GM18868 (cell line): ENCODE results near the gene HOXB5.

Source experiments
- ATAC-seq: cut with Tn5 transposase; IDR thresholded peaks from one replicate; pipeline ENCODE4 v1.9.1; 2021; ENCODE audit warnings: mild to moderate bottlenecking, moderate library complexity; ENCODE audit not compliant: unreplicated experiment

Gene HOXB5

DNA sequence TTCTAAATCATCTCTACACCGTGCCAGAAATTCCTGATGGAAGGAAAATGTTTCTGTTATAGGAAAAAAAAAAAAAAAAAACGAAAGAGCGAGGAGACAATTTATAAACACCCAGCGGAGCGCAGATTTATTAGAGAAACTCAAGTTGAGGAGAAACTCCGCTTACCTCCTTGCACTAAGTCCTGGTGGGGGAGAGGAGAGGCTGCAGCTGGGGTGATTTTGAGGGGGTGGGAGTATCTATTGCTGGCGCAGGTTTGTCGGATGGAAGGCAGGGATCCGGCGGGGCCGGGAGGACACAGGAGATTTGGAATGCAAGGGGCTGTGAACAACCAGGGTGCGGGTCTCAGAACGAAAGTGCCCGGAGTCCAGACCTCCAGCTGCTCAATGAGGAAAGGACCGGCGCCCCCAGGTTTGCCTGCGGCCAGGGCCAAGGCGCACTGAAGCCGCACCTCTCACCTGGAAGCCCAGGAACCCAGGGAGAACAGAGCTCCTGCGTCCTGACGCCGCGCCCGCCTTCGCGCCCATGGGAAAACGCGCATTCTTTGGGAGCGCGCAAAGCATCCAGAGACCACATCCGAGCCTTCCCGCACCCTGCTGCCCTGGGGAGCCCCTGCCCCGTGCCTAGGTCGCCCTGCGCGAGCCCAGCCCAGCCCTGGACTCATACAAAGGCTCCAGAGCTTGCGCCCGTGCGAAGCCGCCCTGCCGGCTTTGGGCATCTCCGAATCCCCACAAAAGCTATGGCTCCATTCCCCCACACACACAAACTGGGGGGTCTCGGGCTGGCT is 24.1 kb upstream of the HOXB5 start:
- ATAC-seq: no peak

DNA sequence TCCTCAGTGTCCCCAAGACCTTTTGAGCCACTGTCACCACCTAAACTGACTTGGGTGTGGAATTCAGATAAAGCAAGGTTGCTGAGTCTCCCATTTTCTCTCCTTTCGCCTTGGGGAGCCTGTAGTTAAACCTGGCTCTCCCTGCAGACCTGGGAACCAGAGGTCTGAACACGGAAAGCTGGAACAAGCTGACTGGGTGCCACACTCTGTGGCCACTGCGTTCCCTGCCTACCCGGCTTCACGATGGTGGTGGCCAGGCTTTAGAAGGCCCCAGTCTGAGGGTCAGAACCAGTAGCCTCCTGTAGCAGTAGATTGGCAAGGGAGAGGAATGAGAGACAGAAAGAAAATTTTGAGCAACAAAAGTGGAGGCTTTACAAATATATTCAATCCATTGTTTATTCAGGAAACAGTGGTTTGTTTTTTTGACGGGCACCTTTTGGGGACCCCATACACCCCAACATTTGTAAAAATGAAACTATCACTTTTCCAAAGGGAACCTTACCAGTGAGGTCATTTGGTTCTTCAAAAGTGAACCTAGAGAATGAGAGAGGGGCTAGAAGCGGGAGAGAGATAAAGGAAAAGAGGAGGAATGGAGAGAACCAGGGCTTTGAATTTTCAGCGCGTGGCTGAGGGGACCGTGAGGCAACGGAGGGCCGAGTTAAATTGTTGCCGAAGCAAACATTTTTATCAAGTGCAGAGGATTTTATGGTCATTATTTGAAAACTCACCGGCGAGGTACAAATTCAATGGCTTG is 23.3 kb upstream of the HOXB5 start:
- no peak for ATAC-seq

DNA sequence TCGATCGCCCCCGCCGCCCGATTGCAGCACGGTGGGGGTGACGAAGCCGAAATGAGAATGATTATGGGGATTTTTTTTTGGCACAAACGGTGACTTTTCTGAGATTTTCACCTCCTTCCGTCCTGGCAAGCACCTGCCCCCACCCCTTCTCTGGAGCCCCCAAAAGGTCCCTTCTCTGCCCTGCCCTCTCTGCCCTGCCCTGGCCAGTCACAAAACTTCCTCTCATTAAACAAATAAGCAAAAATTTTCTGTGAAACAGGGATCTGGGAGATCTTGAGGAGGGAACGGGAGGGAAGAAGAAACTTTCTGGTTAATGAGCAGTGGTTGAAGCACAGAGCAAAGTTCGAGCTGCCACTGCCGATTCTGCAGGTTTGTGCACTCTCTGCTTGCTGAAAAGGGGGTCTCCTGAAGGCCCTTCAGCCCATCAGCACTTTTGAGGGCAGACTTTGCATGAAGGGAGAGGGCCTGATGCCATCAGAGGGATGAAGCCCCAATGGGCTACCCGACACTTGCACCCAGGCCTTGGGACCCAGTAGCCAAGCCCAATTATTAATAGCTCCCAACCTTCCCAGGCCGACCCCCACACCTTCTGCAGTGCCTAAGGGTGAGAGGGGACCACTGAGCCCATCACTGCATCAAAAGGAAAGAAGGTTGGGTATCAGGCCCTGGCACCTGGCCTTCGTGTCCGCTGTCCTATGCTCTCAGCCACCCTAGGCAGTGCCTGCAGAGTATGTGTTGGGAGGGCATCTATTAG is 22.6 kb upstream of the HOXB5 start:
- ATAC-seq: no peak

DNA sequence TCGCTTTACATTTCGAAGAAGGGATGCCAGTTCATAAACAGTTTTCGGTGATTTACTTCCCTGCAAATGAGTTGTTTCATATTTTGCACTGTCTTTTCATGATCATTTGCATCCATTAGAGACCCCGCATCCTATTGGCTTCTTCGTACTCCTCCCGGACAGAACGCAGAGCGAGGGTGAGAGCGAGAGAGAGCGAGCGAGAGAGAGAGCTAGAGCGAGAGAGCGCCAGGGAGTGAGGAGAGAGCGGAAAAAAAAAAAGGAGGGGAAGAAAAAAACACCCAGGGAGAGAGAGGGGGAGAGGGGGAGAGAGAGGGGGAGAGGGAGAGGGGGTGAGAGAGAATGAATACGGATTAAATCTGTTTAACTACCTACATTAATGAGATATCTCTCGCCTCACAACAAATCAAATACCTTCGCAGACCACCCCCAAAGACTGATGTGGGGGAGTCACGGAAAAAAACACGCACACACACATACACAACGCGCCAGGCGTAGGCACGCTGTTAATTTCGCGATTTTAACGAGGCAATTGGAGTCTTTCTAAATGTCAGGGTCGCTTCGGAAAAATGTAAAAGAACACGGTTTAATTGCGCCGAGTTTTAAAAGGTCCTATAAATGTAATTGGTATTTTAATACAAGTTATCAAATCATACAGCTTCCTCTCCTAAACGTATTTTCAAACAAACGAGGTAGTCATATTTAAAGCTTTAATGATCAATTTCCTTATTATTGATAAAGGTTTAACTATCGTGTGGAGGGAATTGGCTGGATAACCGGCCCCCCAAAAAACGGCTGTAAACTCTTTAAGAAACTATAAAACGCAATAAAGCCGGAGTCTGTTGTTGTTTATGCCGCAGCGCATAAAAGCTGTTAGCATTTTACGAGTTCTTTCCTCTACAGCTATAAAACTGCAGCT is 21.7 kb upstream of the HOXB5 start, which contains the start of gene HOXB8:
Gene HOXB8, minus strand, starts transcription at position 246 of the 916 bp plus-strand sequence. CDS start 588 bp downstream, outside the sequence.
- no peak for ATAC-seq

DNA sequence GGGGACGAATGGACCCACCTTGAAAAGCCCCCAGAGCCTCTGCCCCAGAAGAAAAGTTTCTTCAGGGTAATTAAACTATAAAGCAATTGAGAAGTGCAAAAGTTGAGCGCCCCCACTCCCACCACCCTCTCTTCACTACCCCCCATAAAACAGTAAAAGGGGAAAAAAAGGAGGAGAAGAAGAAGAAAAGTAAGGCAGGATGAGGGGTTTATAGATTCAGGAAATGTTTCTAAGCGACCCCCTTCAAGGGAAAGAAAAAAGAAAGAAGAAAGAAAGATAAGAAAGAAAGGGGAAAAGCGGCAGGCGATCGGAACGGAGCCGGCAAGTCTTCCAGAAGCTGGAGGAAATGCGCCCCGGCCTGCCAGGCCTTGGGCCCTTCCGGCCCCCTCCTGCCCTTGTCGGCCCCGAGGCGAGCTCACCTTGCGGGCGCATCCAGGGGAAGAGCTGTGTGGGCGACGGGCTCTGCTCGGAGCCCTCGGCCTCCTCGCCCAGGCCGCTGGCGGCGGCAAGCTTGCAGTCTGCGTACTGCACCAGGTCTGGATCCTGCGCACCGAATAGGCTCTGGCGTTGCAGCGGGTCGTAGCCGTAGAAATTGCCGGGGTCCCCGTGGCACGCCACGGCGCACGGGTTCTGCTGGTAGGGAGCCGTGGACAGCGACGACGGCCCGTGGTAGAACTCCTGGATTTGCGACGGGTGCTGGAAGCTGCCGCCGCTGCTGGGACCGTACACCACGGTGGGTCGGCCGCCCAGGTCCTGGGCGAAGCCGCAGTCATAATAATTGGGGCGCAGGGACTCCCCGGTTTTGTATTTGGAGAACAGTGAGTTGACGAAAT is 20.5 kb upstream of the HOXB5 start:
- no peak for ATAC-seq

DNA sequence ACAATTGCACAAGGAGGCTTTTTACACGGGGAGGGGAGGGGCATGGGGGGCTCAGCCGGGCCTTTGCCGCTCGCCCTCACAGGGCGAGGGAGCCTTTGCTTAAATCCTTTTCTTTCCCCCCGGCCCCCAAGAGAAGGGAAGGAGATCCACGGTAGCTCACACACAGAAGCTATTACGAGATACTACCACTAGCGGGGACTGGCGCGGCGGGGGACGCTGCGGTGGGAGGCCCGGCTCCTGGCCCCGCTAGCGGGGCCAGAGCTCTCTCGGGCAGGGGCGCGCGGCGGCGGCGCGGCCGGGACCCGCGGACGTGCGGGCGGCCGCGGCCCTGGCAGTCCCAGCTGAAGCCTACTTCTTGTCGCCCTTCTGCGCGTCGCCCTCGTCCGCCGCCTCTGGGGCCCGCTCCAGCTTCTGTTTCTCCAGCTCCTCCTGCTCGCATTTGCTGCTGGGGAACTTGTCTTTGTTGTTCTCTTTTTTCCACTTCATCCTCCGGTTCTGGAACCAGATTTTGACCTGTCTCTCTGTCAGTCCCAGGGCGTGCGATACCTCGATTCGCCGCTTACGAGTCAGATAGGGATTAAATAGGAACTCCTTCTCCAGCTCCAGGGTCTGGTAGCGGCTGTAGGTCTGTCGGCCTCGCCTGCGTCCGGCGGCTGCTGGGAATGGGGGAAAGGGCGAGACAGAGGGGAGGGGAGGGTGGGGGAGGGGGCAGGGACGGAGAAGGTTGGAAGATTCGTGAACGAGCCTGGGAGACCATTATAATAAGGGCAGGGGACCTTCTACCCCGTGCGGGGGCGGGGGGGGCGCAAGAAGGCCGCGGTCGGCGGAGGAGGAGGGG is 19.5 kb upstream of the HOXB5 start:
- ATAC-seq: no peak

DNA sequence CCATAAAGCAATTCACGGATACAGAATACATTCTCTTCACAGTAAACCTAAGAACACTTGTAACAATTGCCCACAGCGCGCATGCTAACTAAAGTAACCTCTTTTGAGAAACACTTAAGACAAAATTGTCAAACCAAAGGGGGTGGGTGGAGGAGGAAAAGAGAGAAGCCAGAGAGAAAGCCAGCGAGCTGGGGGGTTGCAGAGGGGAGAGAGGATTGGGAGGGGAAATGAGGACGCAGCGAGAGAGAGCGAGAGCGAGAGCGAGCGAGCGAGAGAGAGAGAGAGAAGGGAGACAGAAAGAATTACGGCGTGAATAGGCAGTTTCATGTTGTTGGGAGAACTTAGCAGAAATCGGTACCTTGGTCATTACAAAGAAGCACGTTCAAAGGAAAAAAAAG is 18.9 kb upstream of the HOXB5 start:
- no peak for ATAC-seq

DNA sequence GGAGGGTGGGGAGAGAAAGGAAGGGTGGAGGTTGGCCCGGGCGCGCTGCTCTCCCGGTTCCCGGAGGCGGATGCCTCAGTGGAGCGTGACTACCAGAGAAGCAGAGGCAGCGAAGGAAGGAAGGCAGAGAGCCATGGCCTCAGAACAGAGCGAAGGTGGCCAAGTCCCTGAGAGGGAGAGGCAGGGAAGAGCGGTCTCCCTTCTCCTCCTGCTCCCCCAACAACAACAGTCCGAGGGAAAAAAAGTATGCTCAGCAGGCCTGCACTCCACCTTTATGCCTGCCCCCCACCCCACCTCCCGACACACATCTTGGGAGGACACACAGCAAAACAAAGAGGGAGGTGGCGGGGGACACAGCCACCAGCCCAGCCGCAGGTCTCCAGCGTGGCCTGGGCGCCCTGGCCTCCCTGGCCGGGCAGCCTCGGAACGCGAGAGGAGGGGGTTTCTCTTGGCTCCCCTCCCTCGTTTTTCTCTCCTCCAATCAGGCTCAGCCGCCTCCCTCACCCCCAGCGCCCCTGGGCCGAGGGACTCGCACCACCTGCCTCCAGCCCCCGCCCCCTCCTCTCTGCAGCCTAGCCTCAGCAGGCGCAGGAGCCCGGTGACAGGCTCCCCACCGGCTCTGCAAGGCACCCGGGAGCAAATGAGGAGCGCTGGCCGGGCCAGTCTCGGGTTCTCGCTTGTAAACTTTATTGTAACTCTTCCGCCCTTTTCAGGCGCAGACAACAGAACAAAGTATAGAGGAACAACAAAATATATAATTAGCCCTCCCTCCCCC is 18.3 kb upstream of the HOXB5 start:
- no peak for ATAC-seq

DNA sequence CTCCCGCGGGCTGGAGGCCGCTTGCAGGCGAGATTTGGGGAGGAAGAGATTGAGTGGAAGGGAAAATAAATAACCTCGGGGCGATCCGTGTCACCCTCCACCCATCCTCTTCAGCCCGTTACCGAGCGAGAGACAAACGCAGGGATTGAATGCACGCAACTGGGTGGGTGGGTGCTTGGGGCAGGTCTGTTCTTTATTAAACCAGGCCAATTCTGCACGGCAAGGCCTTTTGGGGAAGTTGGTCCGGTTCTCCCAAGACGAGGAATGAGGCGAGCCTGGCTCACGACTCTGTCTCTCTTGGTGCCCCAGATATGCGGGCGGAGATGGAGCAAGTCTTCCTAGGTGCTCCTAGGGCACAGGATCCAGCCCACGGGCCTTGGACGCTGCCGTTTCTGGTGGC is 17.6 kb upstream of the HOXB5 start:
- ATAC-seq: no peak

DNA sequence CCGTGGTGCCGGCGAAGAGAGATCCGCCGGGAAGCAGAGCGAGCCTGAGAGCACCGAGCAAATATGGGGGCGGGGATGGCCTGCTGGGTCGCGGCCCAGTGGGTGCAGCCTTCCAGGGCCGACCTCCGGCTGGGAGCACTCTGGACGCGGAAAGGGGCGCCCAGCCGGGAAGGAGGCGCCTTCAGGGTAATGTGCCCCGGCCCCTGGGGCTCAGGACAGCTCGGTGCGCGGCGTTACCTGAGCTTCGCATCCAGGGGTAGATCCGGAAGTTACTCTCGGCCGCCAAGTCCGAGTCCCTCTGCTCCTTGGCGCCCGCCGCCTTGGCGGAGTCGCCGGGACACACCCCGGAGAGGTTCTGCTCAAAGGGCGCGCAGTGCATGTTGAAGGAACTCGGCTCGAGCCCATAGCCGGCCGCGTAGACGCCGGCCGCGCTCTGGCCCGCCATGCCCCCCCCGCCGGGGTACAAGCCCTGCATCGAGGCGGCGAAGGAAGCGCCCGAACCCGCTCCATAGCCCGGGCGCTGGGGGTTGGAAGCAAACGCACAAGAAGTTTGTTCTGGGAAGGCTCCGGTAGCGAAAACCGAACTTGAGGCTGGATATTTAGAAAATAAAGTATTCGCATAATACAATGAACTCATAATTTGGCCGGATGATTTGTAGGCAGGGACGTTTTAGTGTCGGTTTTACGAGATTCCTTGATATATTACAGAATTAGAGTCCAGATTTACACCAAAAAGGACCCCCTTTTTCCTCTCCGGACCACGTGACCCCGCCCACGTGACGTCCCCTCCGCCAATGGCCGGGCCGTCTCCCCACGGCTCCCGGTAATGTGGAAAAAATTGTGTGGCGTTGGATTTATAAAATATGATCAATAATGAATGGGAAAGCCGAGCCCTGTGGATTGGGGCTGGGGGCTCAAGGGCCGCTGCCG is 17.0 kb upstream of the HOXB5 start, which contains the start of gene HOXB7:
Gene HOXB7, minus strand, starts transcription at position 736 of the 930 bp plus-strand sequence. Its CDS starts 99 bp downstream, at position 637.
- ATAC-seq: no peak

DNA sequence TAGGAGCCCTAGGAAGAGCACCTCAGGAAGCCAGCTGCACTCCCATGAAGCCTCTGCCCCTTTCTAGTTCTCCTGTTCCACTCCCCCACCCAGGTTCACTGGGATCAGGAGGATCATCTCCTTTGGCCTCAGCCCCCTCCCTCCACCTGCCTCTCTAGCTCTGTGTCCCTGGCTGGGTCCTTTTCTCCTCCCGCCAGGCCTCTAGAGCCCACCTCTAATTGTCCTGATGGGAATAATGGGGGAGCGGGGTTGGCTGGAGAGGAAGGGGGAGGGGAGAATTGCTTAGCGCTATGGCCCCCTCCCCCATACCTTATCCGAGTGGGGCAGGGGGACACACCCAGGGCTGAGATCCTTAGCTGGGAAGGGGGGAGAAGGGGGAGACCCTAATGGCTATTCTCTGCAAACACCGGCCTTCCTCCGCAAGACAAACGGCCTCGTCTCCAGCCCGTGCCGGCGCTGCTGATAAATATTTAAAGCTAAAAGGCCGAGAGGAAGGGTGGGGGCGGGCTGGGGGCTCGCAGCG is 16.2 kb upstream of the HOXB5 start:
- no peak for ATAC-seq

DNA sequence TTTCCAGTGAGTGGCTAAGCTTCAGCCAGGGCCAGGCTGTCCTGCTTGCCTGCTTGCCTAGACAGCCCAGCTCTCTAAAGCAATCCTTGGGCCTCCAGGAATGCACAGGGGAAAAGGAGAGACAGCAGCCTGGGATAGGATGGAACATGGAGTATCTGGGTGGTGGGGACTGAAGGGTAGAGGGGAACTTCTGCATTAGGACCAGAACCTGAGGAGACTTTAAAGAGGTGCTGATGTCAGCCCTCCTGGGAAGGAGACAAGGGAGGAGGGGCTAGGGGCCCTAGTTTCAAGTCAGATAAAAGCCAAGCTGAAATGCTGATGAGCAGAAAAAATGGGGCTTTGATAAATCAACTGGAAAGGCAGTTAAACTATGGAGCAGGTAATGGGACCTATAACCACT is 15.5 kb upstream of the HOXB5 start:
- no peak for ATAC-seq

DNA sequence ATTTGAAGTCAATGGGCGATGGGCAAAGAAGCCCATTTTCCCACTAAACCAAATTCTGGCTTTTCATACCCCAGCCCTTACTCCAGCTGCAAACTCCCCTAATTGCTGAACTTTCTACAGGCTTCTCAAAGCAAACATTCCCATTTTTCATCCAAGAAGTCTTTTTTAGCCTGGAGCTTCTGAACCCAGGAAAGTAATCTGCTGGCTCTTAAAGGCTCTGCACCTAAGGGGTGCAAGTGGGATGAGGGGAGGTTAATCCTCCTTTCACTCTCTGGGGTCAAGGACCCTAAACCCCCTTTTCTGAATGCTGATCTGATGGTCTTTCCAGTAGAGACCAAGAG is 14.9 kb upstream of the HOXB5 start:
- no peak for ATAC-seq

DNA sequence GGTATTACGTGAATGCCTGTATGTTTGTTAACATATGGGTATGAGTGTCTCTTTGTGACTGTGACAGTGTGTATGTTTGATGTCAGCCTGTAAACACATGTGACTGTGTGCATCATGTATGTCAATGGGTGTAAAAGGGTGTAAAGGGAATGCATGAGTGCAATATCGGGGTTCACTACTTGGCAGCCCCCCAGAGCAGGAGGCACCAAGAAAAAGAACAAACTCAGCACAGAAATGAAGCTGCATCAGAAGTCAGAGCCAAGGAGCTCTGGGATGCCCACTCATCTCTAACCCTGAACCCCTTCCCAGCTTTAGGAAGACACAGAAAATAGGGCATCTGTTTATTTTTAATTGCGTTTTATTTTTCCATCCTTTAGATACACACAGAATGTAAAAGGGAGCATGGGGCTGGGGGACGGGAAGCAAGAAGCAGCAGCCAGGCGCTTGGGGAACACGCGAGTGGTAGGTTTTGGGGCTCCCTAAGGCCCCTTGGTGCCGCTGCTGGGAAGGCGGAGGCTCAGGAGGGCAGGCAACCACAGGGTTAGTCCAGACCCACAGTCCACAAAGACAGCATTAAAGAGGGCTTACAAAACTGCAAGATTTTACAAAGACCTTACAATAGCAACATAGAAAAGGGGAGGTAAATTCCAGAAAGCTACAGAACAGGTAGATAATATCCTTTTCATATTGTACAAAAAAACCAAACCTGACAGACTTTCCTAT is 13.5 kb upstream of the HOXB5 start:
- ATAC-seq: no peak

DNA sequence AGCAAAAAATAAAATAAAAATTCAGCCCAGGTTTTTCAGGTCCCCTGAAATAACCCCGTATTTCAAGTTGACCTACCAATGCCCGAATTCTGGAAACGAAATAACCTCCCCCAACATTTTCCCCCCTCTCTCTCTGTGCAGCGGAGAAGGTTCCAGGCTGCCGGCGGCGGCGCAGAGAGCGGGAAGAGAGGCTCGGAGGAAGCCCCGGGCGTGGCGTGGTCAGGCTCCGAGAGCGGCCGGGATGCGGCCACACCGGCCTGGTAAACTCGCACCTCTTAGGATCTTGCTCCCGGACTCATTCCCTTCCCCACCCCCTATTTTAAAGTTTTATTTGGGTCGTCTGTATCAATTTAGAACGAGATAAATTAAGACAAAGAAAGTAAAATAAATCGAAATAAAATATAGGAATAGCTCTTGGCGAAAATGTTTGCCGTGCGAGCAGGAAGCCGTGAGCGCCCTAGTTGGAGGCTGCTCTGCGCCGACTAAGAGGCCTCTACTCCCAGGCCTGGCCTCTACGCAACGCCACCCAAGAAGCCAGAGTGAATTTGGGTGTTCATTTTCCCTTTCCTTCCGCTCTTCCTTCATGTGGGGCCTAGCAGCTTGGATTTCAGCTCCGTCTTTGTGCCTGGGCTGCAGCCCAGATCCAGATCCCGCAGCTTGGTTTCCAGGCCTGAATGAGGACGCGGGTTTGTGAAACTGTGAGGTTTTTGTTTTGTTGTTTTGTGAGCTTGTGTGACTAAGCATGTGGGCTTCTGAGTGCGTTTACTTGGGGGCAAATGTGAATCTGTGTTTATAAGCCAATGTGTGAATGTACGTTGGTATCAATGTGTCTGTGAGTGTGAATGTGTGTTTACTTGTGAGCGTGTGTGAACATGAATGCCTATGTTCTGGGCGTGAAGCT is 12.7 kb upstream of the HOXB5 start:
- no peak for ATAC-seq
